ES-I3 (cell line): ENCODE data around the gene STXBP6.

Experiments
- H3K36me3 ChIP-seq: 2 replicates; pipeline ENCODE4 v1.6.1; 2013; ENCODE audit warnings: mild to moderate bottlenecking, low read length, control low read depth, moderate library complexity; ENCODE audit not compliant: insufficient read depth
- H3K4me1 ChIP-seq: 2 replicates; pipeline ENCODE4 v1.6.1; 2013; ENCODE audit warnings: mild to moderate bottlenecking, control low read depth, low read length; ENCODE audit not compliant: insufficient read depth
- H3K9ac ChIP-seq: 2 replicates; pipeline ENCODE4 v1.6.1; 2013; ENCODE audit warnings: low read depth, mild to moderate bottlenecking, low read length, moderate library complexity
- H3K9me3 ChIP-seq: 2 replicates; pipeline ENCODE4 v1.6.1; 2013; ENCODE audit warnings: mild to moderate bottlenecking, low read length, moderate library complexity; ENCODE audit not compliant: control insufficient read depth, insufficient read depth

The STXBP6 gene

DNA sequence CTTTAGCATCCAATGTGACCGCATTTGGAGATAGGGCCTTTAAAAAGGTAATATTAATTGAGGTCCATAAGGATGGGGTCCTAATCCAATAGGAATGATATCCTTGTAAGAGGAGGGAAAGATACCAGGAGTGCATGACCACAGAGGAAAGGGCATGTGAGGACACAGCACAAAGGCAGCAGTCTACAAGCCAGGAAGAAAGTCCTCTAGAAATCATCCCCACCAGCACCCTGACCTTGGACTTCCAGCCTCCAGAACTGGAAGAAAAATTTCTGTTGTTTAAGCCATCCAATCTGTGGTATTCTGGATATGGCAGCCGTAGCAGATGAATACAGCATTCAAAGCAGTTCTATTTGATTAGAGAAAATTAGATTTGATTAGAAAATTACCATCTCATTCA, 145.4 kb downstream of the STXBP6 start:
- Histone ChIP-seq H3K9me3 (no peaks in the 10 kb centered on the region), H3K9ac (no peak overlapping the region), H3K36me3 (no peaks in the 10 kb centered on the region), H3K4me1 (no peaks in the 10 kb centered on the region)

GRCh38 chr14:24903337-24903736, 146.6 kb downstream of the STXBP6 start:
- Histone ChIP-seq H3K36me3 (no peaks in the 10 kb centered on the region), H3K4me1 (no peaks in the 10 kb centered on the region), H3K9me3 (no peaks in the 10 kb centered on the region), H3K9ac (no peak overlapping the region)

- H3K4me1 ChIP-seq, result no peaks in the 10 kb centered on the region
- H3K9me3 ChIP-seq, result no peaks in the 10 kb centered on the region
- H3K9ac ChIP-seq, result no peak overlapping the region
- H3K36me3 ChIP-seq, result no peaks in the 10 kb centered on the region
These were observed 149.5 kb downstream of the STXBP6 start for GRCh38 chr14:24900269-24901100.

- H3K9me3 ChIP-seq, result no peaks in the 10 kb centered on the region
- H3K9ac ChIP-seq, result no peak overlapping the region
- no peaks in the 10 kb centered on the region for H3K4me1 ChIP-seq
- no peaks in the 10 kb centered on the region for H3K36me3 ChIP-seq
These were observed 152.2 kb downstream of the STXBP6 start for GRCh38 chr14:24897793-24898192.

DNA sequence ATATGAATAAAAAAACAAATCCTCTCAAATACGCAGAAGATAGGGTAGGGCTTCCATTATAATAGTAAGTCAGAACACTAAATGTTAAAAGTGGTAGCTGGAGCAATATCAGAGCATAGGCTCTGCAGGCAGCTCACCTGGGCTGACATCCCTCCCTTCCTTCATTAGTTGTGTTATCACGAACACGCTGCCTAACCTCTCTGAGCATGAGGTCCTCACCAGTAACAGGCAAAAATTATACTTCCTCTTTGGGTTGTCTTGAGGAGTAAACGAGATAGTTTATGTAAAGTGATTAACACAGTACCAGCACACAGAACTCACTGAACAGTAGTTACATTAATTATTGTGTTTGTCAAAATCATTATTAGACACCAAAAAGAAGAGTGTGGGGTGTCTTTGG, 154.3 kb downstream of the STXBP6 start:
- Histone ChIP-seq H3K4me1 (no peaks in the 10 kb centered on the region), H3K9me3 (no peaks in the 10 kb centered on the region), H3K36me3 (no peaks in the 10 kb centered on the region), H3K9ac (no peak overlapping the region)

DNA sequence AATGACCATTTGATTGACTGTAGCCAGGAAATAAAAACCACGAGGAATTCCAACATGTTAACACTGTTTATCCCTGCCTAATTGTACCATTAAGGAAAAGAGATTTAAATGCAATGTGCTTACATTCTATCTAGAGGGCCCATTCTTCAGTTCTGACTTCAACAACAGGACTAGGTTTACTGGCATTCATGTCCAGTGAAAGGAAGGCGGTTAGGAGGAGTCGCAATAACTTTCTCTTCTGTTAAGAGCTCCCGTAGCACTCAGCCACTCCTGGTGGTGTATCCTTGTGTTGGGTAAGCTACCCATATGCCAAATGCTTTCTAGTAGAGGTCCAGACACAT, 154.7 kb downstream of the STXBP6 start:
- H3K36me3 ChIP-seq, result no peaks in the 10 kb centered on the region
- no peak overlapping the region for H3K9ac ChIP-seq
- H3K4me1 ChIP-seq, result no peaks in the 10 kb centered on the region
- no peaks in the 10 kb centered on the region for H3K9me3 ChIP-seq

DNA sequence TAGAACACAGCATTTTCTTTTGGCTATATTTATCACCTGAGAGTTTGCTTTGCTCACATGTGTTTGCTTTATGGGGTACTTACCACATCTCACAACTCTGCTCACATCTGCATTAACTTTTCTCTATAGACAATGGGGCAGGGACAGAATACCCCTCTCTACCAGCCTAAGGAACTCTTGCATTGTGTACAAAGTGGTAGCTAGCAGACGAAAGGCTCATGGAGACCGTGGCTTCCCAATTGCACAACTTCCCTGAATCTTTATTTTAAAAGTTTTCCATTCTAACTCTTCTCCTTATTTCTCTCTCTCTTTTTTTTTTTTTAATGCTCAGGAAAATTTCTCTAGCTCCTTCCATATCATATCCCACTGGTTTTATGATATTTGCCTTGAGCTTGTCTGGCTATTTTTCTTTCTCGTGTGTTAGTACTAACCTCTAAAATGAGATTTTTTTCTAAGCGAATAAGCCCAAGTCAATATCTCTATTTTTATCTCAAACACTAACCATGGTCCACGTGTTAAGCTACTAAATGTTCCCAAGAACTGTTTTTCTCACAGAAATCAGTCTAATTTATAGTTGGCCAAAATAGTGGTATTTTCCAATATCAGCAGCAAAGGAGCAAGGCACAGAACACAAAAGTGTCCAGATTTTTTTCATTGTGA, 155.2 kb downstream of the STXBP6 start:
- H3K4me1 ChIP-seq, result no peaks in the 10 kb centered on the region
- H3K9me3 ChIP-seq, result no peaks in the 10 kb centered on the region
- no peaks in the 10 kb centered on the region for H3K36me3 ChIP-seq
- H3K9ac ChIP-seq, result no peak overlapping the region

DNA sequence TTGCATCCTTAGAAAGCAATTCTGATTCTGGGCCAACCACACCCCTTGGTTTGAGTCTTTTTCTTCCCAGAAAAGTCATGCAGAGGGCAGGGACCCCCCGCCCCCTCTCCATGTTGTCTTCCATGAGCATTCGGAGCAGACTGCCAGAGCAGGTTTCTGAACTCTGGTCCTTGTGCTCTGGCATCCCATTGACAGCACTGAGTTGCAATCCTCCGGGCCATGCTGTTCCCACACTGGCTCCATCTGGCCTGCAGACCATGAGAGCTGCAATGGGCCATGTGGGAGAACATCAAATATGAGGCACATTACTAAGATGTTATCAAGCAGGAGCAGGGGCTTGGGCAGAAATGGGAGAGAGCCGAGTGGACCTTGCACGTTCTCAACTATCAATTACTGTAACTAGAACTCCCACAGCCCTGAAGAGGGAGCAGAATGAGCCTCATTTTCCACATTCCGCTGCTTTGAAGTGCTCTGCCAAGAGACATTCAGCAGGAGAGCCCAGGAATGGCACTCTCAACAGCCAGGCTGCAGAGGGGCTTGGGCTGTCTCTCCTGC, 157.4 kb downstream of the STXBP6 start:
- H3K4me1 ChIP-seq, result no peaks in the 10 kb centered on the region
- no peaks in the 10 kb centered on the region for H3K36me3 ChIP-seq
- H3K9me3 ChIP-seq, result no peaks in the 10 kb centered on the region
- no peak overlapping the region for H3K9ac ChIP-seq

GRCh38 chr14:24891987-24892496, 157.9 kb downstream of the STXBP6 start:
- Histone ChIP-seq H3K4me1 (no peaks in the 10 kb centered on the region), H3K36me3 (no peaks in the 10 kb centered on the region), H3K9me3 (no peaks in the 10 kb centered on the region), H3K9ac (no peak overlapping the region)

DNA sequence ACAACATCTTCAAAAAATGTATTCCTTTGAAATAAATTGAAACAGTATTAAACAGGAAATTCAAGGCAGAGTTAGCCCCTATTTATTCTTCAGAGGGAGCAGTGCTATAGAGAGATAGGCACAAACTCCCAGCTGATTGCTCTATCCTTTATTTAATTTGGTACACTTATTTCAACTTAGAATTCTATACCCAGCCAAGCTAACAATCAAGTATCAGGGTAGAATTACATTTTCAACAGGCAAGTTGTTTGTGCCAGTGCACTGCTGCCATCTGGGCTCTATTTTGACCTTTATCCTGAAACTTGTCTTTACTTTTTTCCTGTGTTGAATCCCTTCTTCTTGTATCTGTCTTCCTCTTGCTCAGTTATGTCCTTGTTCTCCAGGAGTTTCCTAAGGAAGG, 159.2 kb downstream of the STXBP6 start:
- H3K4me1 ChIP-seq, result no peaks in the 10 kb centered on the region
- H3K36me3 ChIP-seq, result no peaks in the 10 kb centered on the region
- H3K9me3 ChIP-seq, result no peaks in the 10 kb centered on the region
- H3K9ac ChIP-seq, result no peak overlapping the region

- Histone ChIP-seq H3K36me3 (no peaks in the 10 kb centered on the region), H3K4me1 (no peaks in the 10 kb centered on the region), H3K9me3 (no peaks in the 10 kb centered on the region), H3K9ac (no peak overlapping the region)
These were observed 160.1 kb downstream of the STXBP6 start for GRCh38 chr14:24889843-24890242.

DNA sequence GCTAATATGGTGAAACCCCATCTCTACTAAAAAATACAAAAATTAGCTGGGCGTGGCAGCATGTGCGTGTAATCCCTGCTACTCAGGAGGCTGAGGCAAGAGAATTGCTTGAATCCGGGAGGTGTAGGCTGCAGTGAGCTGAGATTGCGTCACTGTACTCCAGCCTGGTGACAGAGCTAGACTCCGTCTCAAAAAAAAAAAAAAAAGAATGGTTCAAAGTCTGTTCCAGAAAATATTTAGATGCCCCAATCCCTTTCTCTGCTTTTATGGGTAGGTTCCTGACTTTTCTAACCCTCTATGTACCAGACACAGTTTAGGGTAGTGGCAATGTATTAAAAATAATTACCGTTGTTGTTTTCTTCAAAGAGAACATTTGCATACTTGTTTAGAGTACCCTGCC, 161.4 kb downstream of the STXBP6 start:
- Histone ChIP-seq H3K9me3 (no peaks in the 10 kb centered on the region), H3K4me1 (no peaks in the 10 kb centered on the region), H3K9ac (no peak overlapping the region), H3K36me3 (no peaks in the 10 kb centered on the region)

GRCh38 chr14:24887623-24888304, 162.2 kb downstream of the STXBP6 start:
- Histone ChIP-seq H3K36me3 (no peaks in the 10 kb centered on the region), H3K4me1 (no peaks in the 10 kb centered on the region), H3K9ac (no peak overlapping the region), H3K9me3 (no peaks in the 10 kb centered on the region)

DNA sequence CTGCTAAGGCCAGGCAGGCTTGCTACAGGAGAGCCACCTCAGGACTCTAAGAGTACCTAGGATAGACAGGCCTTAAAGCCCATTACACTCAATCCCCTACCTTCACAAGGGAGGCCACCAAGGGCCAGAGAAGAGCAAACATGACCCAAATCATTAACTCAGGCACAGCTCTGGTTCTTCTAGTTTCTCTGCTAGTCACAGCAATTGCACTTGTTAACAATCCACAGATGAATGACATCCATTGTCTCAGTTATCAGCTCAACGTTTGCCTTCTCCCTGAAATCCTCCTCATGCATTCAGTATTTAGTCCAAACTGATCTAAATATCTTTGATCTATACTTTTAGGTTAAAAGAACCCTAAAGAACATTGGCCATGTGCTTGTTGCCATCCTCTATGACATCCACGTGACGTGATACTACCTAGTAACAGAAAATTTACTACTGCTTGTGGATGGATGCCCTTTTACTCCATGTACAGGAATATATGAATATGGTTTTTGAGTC, 164.5 kb downstream of the STXBP6 start:
- H3K9me3 ChIP-seq, result no peaks in the 10 kb centered on the region
- no peaks in the 10 kb centered on the region for H3K36me3 ChIP-seq
- no peak overlapping the region for H3K9ac ChIP-seq
- no peaks in the 10 kb centered on the region for H3K4me1 ChIP-seq
